ENCODE results near the gene RTN1. TPM values are rescaled to one million over a fixed set of nuclear protein-coding genes. Genes with fewer than 3 reads are reported as not detected.

The RTN1 gene
- total RNA-seq, 1 donor from 2014 or later: 0.80 TPM

DNA sequence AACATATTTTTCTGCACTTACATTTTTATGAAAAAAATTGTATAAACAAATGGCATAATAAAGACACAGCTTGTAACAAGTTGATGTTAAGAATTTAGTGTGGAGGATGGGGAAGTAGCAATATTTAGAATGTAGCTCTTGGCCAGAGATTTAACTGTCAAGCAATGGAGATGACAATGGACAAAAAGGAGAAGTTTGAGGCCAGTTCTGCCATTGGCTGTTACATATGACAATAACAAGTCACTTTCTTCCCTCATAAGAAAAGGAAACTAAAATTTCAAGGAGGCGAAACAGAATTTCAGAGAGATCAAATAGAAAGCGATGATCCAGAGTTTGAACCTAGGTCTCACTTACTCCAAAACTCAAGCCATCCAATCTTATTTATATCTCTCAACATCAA, 171.1 kb downstream of the RTN1 start:
- intact Hi-C loops (cut with micrococcal nuclease): no loop called here
- DNase-seq: no peak
- Histone ChIP-seq H3K27ac (replicated peaks) (no peak overlapping the region), H3K4me3 (no peak overlapping the region), H3K4me1 (no peaks in the 10 kb centered on the region), H3K9me3 (replicated peaks) (peaks cover 18% of the 10 kb centered on the region), H3K27me3 (ENCODE audit: low read depth) (no peaks in the 10 kb centered on the region), H3K36me3 (no peaks in the 10 kb centered on the region)
- no peak for TF ChIP-seq CTCF (IDR thresholded peaks at IDR 0.05; ENCODE audit: borderline replicate concordance)

DNA sequence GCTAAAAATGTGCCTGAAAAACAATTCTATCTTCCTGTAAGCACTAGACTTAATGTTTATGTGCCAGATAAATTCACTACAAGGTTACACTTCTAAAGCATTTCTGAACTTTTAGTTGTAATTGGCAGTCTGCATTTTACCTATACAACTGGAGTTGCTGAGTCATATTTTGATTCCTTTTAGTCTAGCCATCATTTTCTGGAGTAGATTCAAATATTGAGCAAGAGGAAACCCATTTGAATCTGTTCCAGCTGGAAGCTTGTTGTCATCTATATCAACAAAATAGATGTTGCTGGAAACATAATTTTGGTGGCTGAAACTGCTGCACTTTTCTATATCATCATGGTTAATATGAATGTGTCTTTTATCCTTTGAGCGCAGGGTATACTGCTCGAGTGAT, 171.8 kb downstream of the RTN1 start:
- no peaks in the 10 kb centered on the region for H3K4me1 ChIP-seq
- H3K9me3 ChIP-seq (replicated peaks): peaks cover 18% of the 10 kb centered on the region
- intact Hi-C loops (cut with micrococcal nuclease): no loop called here
- DNase-seq: no peak
- no peak overlapping the region for H3K27ac ChIP-seq (replicated peaks)
- no peaks in the 10 kb centered on the region for H3K36me3 ChIP-seq
- no peak for TF ChIP-seq CTCF (IDR thresholded peaks at IDR 0.05; ENCODE audit: borderline replicate concordance)
- H3K4me3 ChIP-seq: no peak overlapping the region
- H3K27me3 ChIP-seq (ENCODE audit: low read depth): no peaks in the 10 kb centered on the region

DNA sequence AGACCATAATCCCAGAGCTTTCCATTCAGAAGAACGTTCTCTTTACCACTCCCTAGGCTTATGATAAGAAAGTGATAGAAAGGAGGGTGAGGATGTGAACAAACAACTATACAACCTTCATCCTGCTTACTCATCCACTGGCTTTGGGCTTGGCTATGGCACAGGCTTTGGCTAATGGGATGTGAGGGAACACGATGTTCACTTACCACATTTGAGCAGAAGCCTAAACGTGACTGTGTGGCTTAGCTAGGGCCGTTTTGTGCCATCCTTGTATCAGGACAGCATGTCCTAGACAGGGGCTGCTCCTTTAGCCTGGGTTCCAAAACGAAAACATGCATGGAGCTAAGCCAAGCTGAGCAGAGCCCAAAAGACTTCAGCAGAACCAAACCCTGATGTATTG, 175.4 kb downstream of the RTN1 start:
- Histone ChIP-seq H3K27me3 (ENCODE audit: low read depth) (no peaks in the 10 kb centered on the region), H3K27ac (replicated peaks) (no peak overlapping the region), H3K36me3 (no peaks in the 10 kb centered on the region), H3K9me3 (replicated peaks) (peaks cover 15% of the 10 kb centered on the region), H3K4me3 (no peak overlapping the region), H3K4me1 (no peaks in the 10 kb centered on the region)
- no peak for TF ChIP-seq CTCF (IDR thresholded peaks at IDR 0.05; ENCODE audit: borderline replicate concordance)
- intact Hi-C loops (cut with micrococcal nuclease): no loop called here
- no peak for DNase-seq

GRCh38 chr14:59691266-59691665, 179.3 kb downstream of the RTN1 start:
- H3K36me3 ChIP-seq: no peaks in the 10 kb centered on the region
- no peak for TF ChIP-seq CTCF (IDR thresholded peaks at IDR 0.05; ENCODE audit: borderline replicate concordance)
- H3K9me3 ChIP-seq (replicated peaks): peaks cover 14% of the 10 kb centered on the region
- DNase-seq: no peak
- H3K27me3 ChIP-seq (ENCODE audit: low read depth): peaks cover 4% of the 10 kb centered on the region
- intact Hi-C loops (cut with micrococcal nuclease): no loop called here
- H3K4me3 ChIP-seq: no peak overlapping the region
- no peaks in the 10 kb centered on the region for H3K4me1 ChIP-seq
- H3K27ac ChIP-seq (replicated peaks): no peak overlapping the region

- no peak overlapping the region for H3K27ac ChIP-seq (replicated peaks)
- H3K27me3 ChIP-seq (ENCODE audit: low read depth): peaks cover 4% of the 10 kb centered on the region
- H3K36me3 ChIP-seq: no peaks in the 10 kb centered on the region
- H3K4me3 ChIP-seq: no peak overlapping the region
- TF ChIP-seq CTCF (IDR thresholded peaks at IDR 0.05; ENCODE audit: borderline replicate concordance): no peak
- H3K9me3 ChIP-seq (replicated peaks): peaks cover 14% of the 10 kb centered on the region
- no peak for DNase-seq
- no peaks in the 10 kb centered on the region for H3K4me1 ChIP-seq
- intact Hi-C loops (cut with micrococcal nuclease): no loop called here
Observed at GRCh38 chr14:59690426-59690825, 180.2 kb downstream of the RTN1 start.

All from left ventricle myocardium inferior (tissue), 1 donor.